GM18507 (cell line): Measurements from ENCODE around the gene NR2F1-AS1.
"Not testable (repeated sequence)": the region's sequence is repeated elsewhere in the genome, so short reads cannot be mapped to it uniquely, and the experiment has no call there.

ENCODE experiments used
- DNase-seq: peaks from one replicate; pipeline ENCODE4 v3.0.0; 2011; ENCODE audit warnings: low read depth; ENCODE audit not compliant: insufficient read length; ENCODE audit errors: extremely low spot score
- FAIRE-seq: peaks from 2 replicates; lab custom pipeline; 2011; peaks lifted over from hg19 to GRCh38; lab: Jason Lieb, UNC

Gene NR2F1-AS1

DNA sequence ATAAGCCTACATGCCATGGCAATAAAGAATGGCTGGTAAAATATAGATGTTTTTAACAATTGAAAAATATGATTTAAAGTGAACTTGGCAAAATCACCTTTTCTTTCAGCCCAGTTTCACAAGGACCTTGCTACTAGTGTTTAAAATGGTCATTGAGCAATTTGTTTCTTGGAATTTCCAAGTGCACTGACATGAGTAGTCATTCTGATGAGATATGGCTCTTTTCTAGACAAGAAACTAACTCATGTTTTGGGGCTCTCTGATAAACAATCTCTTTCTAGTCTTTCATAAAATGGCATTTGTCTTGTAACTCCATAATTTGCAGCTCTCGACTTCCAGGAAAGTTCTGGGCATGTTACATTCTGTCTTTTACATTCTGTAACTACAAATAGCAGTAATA is 176.8 kb downstream of the NR2F1-AS1 start:
- DNase-seq = no peak
- FAIRE-seq = no peak

DNA sequence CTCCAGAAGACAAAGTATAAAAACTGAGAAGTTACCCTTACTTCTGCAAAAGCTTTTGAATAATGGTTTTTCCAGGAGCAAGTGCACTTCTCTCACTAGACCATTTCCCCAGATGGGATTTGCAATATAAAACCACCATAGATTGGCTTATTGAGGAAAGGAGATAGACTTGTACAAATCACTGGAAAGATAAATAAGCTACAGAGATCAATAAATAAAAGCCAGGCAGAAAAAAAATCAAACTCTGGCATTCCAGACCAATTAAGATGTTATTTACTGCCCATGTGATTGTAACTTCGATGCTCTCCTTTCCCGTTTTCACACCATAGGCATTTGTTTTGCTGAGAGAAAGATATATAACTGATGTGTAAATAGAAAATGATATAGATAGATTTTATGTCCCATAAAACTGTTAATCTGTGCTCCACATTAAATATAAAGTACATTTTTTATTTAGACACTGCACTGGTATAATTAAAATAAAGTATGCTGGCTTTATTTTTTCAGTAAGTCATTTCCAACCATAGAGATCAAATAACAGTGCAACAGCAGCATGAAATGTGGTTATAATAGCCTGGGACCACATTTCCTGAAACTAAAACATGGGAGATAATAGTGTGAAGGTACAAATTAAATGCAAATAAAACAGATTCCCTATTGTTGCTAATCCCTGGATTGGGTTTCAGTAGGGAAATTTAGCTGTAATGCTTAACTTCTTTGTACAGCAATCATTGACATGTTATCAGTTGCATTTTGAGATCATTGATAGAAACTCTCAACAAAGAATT is 177.7 kb downstream of the NR2F1-AS1 start:
- no peak for DNase-seq
- no peak for FAIRE-seq

DNA sequence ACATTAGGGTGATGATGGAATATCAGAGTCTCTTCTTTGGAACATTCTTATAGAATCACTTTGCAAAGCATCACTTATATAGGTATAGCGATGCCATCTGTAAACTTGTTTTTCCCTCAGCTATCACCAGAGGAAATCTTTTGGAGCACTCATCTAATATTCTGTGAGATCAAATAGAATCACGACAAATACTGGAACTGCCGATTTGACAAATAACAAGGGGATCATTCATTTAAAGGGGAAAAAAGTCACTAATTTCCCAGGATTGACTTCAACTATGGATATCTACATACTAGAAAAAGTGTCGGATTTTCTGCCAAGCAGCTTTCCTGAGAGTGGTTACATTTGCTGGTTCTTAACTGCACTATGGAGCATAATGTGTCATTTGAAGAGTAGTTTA is 178.6 kb downstream of the NR2F1-AS1 start:
- FAIRE-seq = no peak
- no peak for DNase-seq

- FAIRE-seq (no peak), DNase-seq (no peak)
These were observed 179.3 kb downstream of the NR2F1-AS1 start for GRCh38 chr5:93401634-93402213.

DNA sequence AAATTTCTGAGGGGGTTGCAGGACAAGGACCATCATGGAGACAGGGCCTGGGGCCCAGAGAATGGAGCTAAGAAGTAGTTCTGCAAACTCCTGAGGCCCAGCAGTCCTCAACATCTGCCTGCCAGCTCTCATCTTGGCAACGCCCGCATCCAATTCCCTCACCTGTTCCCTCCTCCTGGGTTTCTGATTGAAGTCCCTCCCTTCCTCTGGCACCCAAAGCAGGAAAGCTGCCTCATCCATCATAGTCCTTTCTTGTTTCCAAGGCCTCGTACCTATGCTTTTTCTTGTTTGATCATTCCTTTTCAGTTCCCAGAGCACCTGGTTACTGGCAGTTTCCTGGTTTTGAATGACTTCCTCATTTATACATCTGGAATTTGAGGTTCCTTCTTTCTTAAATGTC is 181.3 kb downstream of the NR2F1-AS1 start:
- DNase-seq = no peak

DNA sequence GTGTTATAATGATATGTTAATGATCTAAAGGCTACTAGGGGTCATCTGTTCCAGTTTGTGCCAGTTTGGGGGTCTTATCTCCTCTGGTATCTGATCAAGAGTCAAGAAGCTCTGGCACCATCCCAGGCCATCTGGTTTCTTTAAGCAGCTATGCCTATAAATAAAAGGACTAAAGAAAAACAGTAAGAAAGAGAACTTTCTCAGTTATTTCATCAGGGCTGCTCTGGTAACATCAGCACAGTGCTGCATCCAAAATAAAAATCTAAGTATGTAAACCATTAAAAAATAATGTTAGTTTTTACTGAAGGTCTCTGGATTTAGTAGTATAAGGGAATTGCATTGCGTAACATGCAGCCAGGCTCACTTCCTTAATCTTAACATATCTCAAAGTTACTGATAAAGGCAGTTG is 185.0 kb downstream of the NR2F1-AS1 start:
- no peak for DNase-seq
- FAIRE-seq = no peak

More for the DNA sequence above, 181.3 kb downstream of the NR2F1-AS1 start:
- no peak for FAIRE-seq

- no peak for DNase-seq
- FAIRE-seq = no peak
These were observed 186.0 kb downstream of the NR2F1-AS1 start for GRCh38 chr5:93395010-93395409.

DNA sequence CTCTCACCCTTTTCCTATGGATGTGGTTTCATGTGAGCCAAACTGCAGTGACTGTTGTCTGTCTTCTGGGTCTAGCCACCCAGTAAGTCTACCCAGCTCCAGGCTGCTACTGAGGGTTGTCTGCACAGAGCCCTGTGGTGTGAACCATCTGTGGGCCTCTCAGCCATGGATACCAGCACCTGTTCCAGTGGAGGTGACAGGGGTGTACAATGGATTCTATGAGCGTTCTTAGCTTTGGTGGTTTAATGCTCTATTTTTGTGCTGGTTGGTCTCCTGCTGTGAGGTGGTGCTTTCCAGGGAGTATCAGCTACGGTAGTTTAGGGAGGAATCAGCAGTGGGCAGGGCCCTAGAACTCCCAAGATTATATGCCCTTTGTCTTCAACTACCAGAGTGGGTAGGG is 186.7 kb downstream of the NR2F1-AS1 start:
- FAIRE-seq (no peak), DNase-seq (no peak)

DNA sequence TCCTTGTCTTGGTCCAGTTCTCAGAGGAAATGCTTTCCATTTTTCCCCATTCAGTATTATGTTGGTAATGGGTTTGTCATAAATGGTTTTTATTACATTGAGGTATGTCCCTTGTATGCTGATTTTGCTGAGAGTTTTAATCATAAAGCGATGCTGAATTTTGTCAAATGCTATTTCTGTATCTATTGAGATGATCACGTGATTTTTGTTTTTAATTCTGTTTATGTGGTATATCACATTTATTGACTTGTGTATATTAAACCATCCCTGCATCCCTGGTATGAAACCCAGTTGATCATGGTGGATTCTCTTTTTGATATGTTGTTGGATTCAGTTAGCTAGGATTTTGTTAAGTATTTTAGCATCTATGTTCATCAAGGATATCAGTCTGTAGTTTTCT is 189.8 kb downstream of the NR2F1-AS1 start:
- not testable (repeated sequence) for FAIRE-seq, DNase-seq

GRCh38 chr5:93385655-93386054 is 195.4 kb downstream of the NR2F1-AS1 start:
- FAIRE-seq = no peak
- DNase-seq = no peak

DNA sequence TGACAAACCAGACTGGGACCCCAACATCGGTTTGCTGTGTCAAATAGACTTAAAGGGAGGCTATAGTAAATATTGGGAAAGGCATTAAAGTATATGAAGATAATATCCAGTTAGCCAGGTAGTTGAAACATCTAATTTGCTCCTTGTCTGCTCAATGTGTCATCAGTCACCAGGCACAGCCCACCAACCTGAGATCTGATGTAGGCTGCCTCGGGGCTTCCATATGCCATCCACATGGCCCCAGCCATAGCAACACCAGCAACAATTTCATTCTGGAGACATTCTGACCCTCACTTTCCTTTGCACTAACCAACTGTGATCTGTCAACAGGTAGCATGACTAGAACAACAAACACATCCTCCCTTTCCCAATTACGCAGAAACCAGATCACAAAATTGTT is 196.0 kb downstream of the NR2F1-AS1 start:
- FAIRE-seq = no peak
- DNase-seq = no peak

GRCh38 chr5:93384026-93384425 is 197.0 kb downstream of the NR2F1-AS1 start:
- no peak for FAIRE-seq
- no peak for DNase-seq

DNA sequence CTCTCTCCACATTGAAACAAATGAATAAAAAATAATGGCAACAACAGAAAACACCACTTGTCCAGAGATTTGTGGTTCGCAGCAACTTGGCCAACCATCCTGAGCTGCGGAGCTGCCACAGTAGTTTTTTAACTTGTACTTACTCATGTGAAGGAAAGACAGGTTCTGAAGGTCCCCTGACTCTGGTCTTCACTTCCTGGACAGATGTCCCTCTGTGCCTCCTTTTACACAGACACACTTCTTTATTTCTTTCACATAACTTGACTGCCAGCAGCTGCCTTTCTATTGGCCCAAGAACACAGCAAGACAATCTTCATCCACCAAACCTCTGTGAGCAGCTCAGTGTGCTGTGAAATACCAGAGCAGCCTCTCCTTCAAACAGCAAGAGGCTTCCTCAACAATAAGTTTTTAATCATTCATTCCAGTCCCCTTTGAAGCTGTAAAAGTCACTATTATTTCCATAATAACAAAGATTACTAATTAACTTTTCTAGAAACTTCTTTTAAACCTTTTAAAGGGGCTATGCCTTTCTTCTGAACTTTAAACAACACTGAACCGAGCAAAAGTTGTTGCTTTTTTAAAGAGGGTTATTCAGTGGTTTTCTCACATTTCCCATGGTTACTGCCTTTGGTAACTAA is 198.7 kb downstream of the NR2F1-AS1 start:
- DNase-seq = no peak
- peak; percentile 26 for FAIRE-seq

DNA sequence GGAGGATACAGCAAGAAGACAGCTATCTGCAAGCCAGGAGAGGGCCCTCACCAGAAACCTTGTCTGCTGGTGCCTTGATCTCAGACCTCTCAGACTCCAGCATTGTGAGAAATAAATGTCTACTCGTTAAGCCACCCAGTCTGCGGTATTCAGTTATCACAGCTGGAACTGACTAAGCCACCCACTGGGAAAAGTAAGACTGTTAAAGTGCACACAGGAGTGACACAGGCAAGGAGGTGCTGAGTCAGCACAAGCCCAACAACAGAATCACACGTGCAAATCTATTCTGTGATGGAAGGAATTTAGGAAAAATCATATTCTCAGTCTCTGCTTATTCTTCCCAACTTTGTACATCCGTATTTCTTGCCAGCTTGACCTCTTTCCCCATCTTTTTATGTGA is 200.0 kb downstream of the NR2F1-AS1 start:
- FAIRE-seq = no peak
- no peak for DNase-seq

GRCh38 chr5:93378073-93378472 is 202.9 kb downstream of the NR2F1-AS1 start:
- no peak for DNase-seq

DNA sequence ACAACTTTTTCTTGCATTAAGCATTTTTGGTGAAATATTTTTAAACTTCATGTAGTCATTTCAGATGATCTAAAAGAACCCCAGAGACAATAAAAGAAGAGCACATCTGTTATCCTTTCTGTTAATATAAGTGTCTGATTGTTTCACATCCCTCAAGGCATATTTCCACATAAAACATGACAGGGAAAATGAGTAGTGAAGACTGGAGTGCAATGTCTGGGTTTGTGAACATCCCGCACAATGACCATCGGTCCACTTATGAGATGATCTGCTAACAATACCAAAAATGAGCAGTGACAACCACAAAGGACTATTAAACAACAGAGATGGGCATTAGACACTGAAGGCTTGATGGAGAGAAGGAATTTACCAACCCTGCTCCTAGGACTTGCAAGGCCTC is 209.1 kb downstream of the NR2F1-AS1 start:
- FAIRE-seq (no peak), DNase-seq (no peak)

More at GRCh38 chr5:93378073-93378472, 202.9 kb downstream of the NR2F1-AS1 start:
- no peak for FAIRE-seq

GRCh38 chr5:93364378-93364777 is 216.6 kb downstream of the NR2F1-AS1 start:
- DNase-seq (no peak), FAIRE-seq (no peak)

- no peak for DNase-seq
- FAIRE-seq = no peak
These were observed 220.5 kb downstream of the NR2F1-AS1 start for GRCh38 chr5:93360436-93361088.

DNA sequence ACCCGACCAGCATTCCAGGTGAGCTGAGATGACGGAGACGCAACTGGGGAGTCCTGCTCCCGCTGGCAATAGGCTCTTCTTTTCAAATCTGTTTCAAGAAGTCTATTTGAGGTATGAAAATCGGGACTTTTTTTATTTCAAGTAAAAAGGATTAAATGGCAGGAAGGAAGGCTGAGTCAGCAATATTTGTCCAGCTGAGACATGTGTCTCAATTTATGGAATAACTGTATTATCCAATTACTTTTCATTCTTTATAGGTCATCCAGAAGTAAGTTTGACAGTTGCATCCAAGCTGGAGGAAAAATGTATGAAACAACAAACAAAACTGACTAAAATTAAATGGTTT is 221.1 kb downstream of the NR2F1-AS1 start:
- FAIRE-seq = no peak
- DNase-seq = no peak
